Activated CD8-positive, alpha-beta T cell treated with anti-CD3 and anti-CD28 coated beads for 36 hours (primary cell): ENCODE data around the gene SLC35B1. TPM values are rescaled to one million over a fixed set of nuclear protein-coding genes. Genes with fewer than 3 reads are reported as not detected.

Source experiments
- ATAC-seq: fragments of 200-7000 bp; cut with Tn5 transposase; one replicate; pipeline ENCODE4 v1.10.0; 2021; ENCODE audit warnings: mild to moderate bottlenecking, moderate library complexity
- CTCF ChIA-PET: fragments of 350-600 bp; sonication (Branson Sonifier 250); formaldehyde crosslinking; loops from one replicate; lab custom pipeline; 2021; ENCODE audit warnings: antibody characterized with exemption; lab: Charles Lee
- POLR2A ChIA-PET: fragments of 350-600 bp; sonication (Branson Sonifier 250); formaldehyde crosslinking; loops from one replicate; lab custom pipeline; 2021; ENCODE audit warnings: antibody characterized with exemption; lab: Charles Lee
- DNase-seq: peaks from one replicate; pipeline ENCODE4 v3.0.0-alpha.2; 2020
- H3K27ac Mint-ChIP-seq: one replicate; pipeline ENCODE4 v1.8.0; 2021; ENCODE audit warnings: mild to moderate bottlenecking, mixed read lengths
- H3K27me3 Mint-ChIP-seq: one replicate; pipeline ENCODE4 v1.8.0; 2021; ENCODE audit warnings: mixed read lengths
- H3K36me3 Mint-ChIP-seq: one replicate; pipeline ENCODE4 v1.8.0; 2021; ENCODE audit warnings: low read depth, mixed read lengths
- H3K4me1 Mint-ChIP-seq: one replicate; pipeline ENCODE4 v1.8.0; 2021; ENCODE audit warnings: low read depth, mixed read lengths
- H3K4me3 Mint-ChIP-seq: one replicate; pipeline ENCODE4 v1.8.0; 2021; ENCODE audit warnings: mild to moderate bottlenecking, moderate library complexity, mixed read lengths
- H3K9me3 Mint-ChIP-seq: one replicate; pipeline ENCODE4 v1.8.0; 2021; ENCODE audit warnings: mixed read lengths
- CTCF ChIP-seq: fragments of 200-600 bp; IDR thresholded peaks from one replicate; pipeline ENCODE4 v1.8.0; 2022; ENCODE audit warnings: antibody characterized with exemption, mild to moderate bottlenecking
- intact Hi-C: fragments of 100-400 bp; cut with micrococcal nuclease; formaldehyde crosslinking; loops from one replicate; pipeline ENCODE4 v1.10.0; 2022
- total RNA-seq, 2 experiments: library from RNA; stranded (reverse); gene quantifications; one replicate each; pipeline ENCODE4 v1.2.3, GENCODE V29; 2021

SLC35B1 gene
- total RNA-seq, 2 experiments from 2014 or later, result 38.6 to 46.6 TPM

GRCh38 chr17:49667854-49668253 is 39.9 kb downstream of the SLC35B1 start:
- Mint-ChIP-seq H3K4me1 (peaks cover 55% of the 10 kb centered on the region), H3K27ac (peak overlapping the region; percentile 30), H3K36me3 (peaks cover 25% of the 10 kb centered on the region), H3K4me3 (no peak overlapping the region), H3K27me3 (no peaks in the 10 kb centered on the region), H3K9me3 (no peaks in the 10 kb centered on the region)
- CTCF ChIA-PET, result no interaction called here
- DNase-seq, result no peak
- POLR2A ChIA-PET, result no interaction called here
- TF ChIP-seq CTCF, result no peak
- peak; percentile 37 for ATAC-seq
- intact Hi-C loops, result no loop called here

GRCh38 chr17:49664706-49665211 is 43.0 kb downstream of the SLC35B1 start:
- H3K36me3 Mint-ChIP-seq, result peaks cover 24% of the 10 kb centered on the region
- ATAC-seq (no peak), DNase-seq (no peak)
- no peak overlapping the region for H3K4me3 Mint-ChIP-seq
- intact Hi-C loops, result no loop called here
- H3K9me3 Mint-ChIP-seq, result no peaks in the 10 kb centered on the region
- ChIA-PET CTCF (interaction anchor here (1.1 to 2.1 kb wide), 2 partner anchors 17 to 97 kb away, joined by 3 to 7 read pairs; no protein-coding TSS in a partner anchor), POLR2A (interaction anchor here (1.4 kb wide), 1 partner anchor 23 kb away, joined by 4 read pairs; no protein-coding TSS in a partner anchor)
- TF ChIP-seq CTCF, result no peak
- H3K27ac Mint-ChIP-seq, result no peak overlapping the region
- no peaks in the 10 kb centered on the region for H3K27me3 Mint-ChIP-seq
- peaks cover 49% of the 10 kb centered on the region for H3K4me1 Mint-ChIP-seq

GRCh38 chr17:49659661-49660382 is 47.9 kb downstream of the SLC35B1 start:
- no peak overlapping the region for H3K4me3 Mint-ChIP-seq
- TF ChIP-seq CTCF, result no peak
- ATAC-seq (no peak), DNase-seq (no peak)
- H3K9me3 Mint-ChIP-seq, result no peaks in the 10 kb centered on the region
- POLR2A ChIA-PET, result no interaction called here
- no peak overlapping the region for H3K27ac Mint-ChIP-seq
- CTCF ChIA-PET, result interaction anchor here (0.8 to 1.0 kb wide), 3 partner anchors 16 to 36 kb away, joined by 3 read pairs; no protein-coding TSS in a partner anchor
- peaks cover 26% of the 10 kb centered on the region for H3K36me3 Mint-ChIP-seq
- intact Hi-C loops, result no loop called here
- H3K27me3 Mint-ChIP-seq, result no peaks in the 10 kb centered on the region
- peaks cover 53% of the 10 kb centered on the region for H3K4me1 Mint-ChIP-seq

- Mint-ChIP-seq H3K27ac (no peak overlapping the region), H3K4me1 (peaks cover 51% of the 10 kb centered on the region), H3K9me3 (no peaks in the 10 kb centered on the region), H3K36me3 (peaks cover 20% of the 10 kb centered on the region), H3K4me3 (no peak overlapping the region), H3K27me3 (no peaks in the 10 kb centered on the region)
- no peak for TF ChIP-seq CTCF
- ChIA-PET POLR2A (no interaction called here), CTCF (no interaction called here)
- no peak for ATAC-seq
- intact Hi-C loops, result no loop called here
- no peak for DNase-seq
Observed at GRCh38 chr17:49656247-49656646, 51.5 kb downstream of the SLC35B1 start.

Other genes starting within 250 kb of the SLC35B1 start
- under 1 TPM in 1 of 2 experiments, not detected in 1; 0.09 TPM for gene NGFR, start 212.7 kb downstream of the SLC35B1 start, total RNA-seq
- under 1 TPM; 0.20 to 0.29 TPM for gene NXPH3, start 132.1 kb downstream of the SLC35B1 start, total RNA-seq
- 10 to 100 TPM; 61.6 to 63.5 TPM for gene SPOP, start 29.9 kb downstream of the SLC35B1 start, total RNA-seq
- gene FAM117A, start 56.2 kb upstream of the SLC35B1 start, total RNA-seq, result 10 to 100 TPM; 19.7 to 23.0 TPM
- gene KAT7, start 80.7 kb upstream of the SLC35B1 start, total RNA-seq, result 10 to 100 TPM; 61.2 to 66.6 TPM
- gene TAC4, start 140.1 kb upstream of the SLC35B1 start, total RNA-seq, result not detected